GM12878 (cell line): ENCODE measurements around the gene TRIM41. TPM values are rescaled to one million over a fixed set of nuclear protein-coding genes. Genes with fewer than 3 reads are reported as not detected.

Experiments used
- BACH1 ChIP-seq: fragments of 450-650 bp; IDR thresholded peaks from 2 replicates; pipeline ENCODE4 v1.6.1; 2017; ENCODE audit warnings: mild to moderate bottlenecking, borderline replicate concordance
- BMI1 ChIP-seq: fragments of 450-650 bp; IDR thresholded peaks from 2 replicates; pipeline ENCODE4 v1.6.1; 2016; ENCODE audit warnings: mild to moderate bottlenecking, moderate library complexity, borderline replicate concordance
- CBFB ChIP-seq: IDR thresholded peaks from 2 replicates; pipeline ENCODE4 v1.6.1; 2016; ENCODE audit warnings: antibody characterized with exemption, low read depth
- MEF2B ChIP-seq: fragments of 450-650 bp; IDR thresholded peaks from 2 replicates; pipeline ENCODE4 v1.6.1; 2018; ENCODE audit warnings: mild to moderate bottlenecking, moderate library complexity; ENCODE audit not compliant: partially characterized antibody, poor library complexity, severe bottlenecking
- NFXL1 ChIP-seq: fragments of 450-650 bp; IDR thresholded peaks from 2 replicates; pipeline ENCODE4 v1.6.1; 2017; ENCODE audit warnings: antibody characterized with exemption, mild to moderate bottlenecking, borderline replicate concordance
- POLR2AphosphoS2 ChIP-seq: IDR thresholded peaks from 2 replicates; pipeline ENCODE4 v1.6.1; 2011; ENCODE audit warnings: low read depth, mild to moderate bottlenecking, low read length, improper control_type of control experiment, moderate library complexity
- RAD21 ChIP-seq: IDR thresholded peaks from 2 replicates; pipeline ENCODE4 v1.6.1; 2011; ENCODE audit warnings: mild to moderate bottlenecking, low read depth, low read length, moderate library complexity; ENCODE audit not compliant: insufficient read depth
- RB1 ChIP-seq: fragments of 450-650 bp; formaldehyde crosslinking; IDR thresholded peaks from 2 replicates; pipeline ENCODE4 v1.6.1; 2017; ENCODE audit warnings: mild to moderate bottlenecking, borderline replicate concordance
- STAT1 ChIP-seq: fragments of 450-650 bp; conservative IDR thresholded peaks from 2 replicates; pipeline ENCODE4 v1.6.1; 2014; ENCODE audit warnings: antibody characterized with exemption, mild to moderate bottlenecking
- TBL1XR1 ChIP-seq: IDR thresholded peaks from 2 replicates; pipeline ENCODE4 v1.6.1; 2012; ENCODE audit warnings: low read depth, low read length, improper control_type of control experiment
- ZNF687 ChIP-seq: fragments of 450-650 bp; IDR thresholded peaks from 2 replicates; pipeline ENCODE4 v1.6.1; 2017; ENCODE audit warnings: mild to moderate bottlenecking, moderate library complexity
- polyA plus RNA-seq, 11 experiments: library from polyadenylated mRNA; depleted of rRNA in 4 of 11; unstranded in 6 of 11; stranded (reverse) in 5 of 11; fragments of >200 nt; fragmentation: Nextera tagmentation in 4 of 11; fragmentation: Illumina TruSeq in 1 of 11; extraction: Ambion mirVana in 4 of 11; extraction: Trizol in 1 of 11; gene quantifications; 1 replicate in 1 of 11; 2 replicates in 10 of 11; pipeline versions ENCODE4 v1.2.1 to v1.2.3, GENCODE V29; 2011 to 2016; ENCODE audit warnings: inconsistent platforms in 2 of 11, missing spikeins in 2 of 11, low read depth in 1 of 11
- total RNA-seq, 4 experiments: library from RNA; depleted of rRNA in 3 of 4; stranded (reverse); fragments of >200 nt in 3 of 4; fragmentation: Illumina TruSeq in 1 of 4; extraction: Trizol in 1 of 4; gene quantifications; 2 replicates each; pipeline versions ENCODE4 v1.2.1 to v1.2.3, GENCODE V29; 2013 to 2021
- TF ChIP-seq, protein P1 (sequence below): fragments of 450-650 bp; IDR thresholded peaks from 2 replicates; pipeline ENCODE4 v1.6.1; 2017; ENCODE audit warnings: mild to moderate bottlenecking, moderate library complexity
- TF ChIP-seq, protein P2 (sequence below): fragments of 450-650 bp; formaldehyde crosslinking; IDR thresholded peaks from 2 replicates; pipeline ENCODE4 v1.4.0; 2020; ENCODE audit warnings: mild to moderate bottlenecking, moderate library complexity

Gene TRIM41
- total and polyA plus RNA-seq, 10 of the 15 experiments (the other 5 are each of a cell fraction or from before 2014, with no cell fraction given) = 1.0 to 28.9 (median 10.6) TPM

DNA sequence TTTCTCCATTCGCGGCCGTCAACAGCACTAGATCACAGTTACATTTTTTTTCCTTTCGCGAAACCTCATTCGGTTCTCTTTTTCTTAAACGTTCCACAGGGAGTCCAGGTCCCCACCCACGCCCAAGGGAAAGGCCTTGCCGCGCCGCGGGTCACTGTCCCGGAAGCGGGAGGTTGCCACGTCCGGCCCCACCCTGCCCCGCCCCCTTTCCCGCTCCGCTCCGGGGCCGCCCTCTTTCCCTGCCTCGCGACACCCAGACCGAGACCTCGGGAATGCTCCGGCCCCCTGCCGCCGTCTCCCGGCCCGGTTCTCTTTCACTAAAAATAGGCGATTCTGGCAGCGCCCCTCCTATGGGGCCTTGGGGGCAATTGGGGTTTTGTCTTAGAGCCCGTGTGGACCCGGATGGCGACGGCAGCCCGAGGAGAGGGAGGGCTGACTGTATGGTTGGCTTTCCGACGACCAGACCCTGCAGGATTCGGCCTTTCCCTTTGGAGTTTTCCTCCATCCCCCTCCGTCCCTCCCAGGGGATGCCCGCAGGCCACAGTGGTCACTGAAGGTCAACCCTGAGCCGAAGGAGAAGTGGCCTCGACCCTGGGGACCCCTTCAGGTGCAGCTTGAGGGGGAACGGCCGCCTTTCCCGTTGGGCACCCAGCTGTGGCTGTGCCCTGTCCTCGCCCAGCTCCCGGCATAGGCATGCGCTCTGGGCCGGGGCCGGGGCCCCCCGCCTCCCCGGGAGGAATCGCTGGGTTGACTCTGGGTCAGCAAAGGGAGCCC lies 23.4 kb downstream of the TRIM41 start (continued):
- TF ChIP-seq CBFB (no peak), RB1 (peak; percentile 36; the same call in 1 of the 2 replicates), POLR2AphosphoS2 (peak; percentile 49; the same call in 1 of the 2 replicates), ZNF687 (peak; percentile 65), BACH1 (0 out of 2 replicates have a peak, but pooled peaks have one; percentile 24), RAD21 (no peak), BMI1 (no peak), TBL1XR1 (no peak), MEF2B (peak; percentile 29), NFXL1 (no peak), STAT1 (no peak)
- TF ChIP-seq, protein P1, sequence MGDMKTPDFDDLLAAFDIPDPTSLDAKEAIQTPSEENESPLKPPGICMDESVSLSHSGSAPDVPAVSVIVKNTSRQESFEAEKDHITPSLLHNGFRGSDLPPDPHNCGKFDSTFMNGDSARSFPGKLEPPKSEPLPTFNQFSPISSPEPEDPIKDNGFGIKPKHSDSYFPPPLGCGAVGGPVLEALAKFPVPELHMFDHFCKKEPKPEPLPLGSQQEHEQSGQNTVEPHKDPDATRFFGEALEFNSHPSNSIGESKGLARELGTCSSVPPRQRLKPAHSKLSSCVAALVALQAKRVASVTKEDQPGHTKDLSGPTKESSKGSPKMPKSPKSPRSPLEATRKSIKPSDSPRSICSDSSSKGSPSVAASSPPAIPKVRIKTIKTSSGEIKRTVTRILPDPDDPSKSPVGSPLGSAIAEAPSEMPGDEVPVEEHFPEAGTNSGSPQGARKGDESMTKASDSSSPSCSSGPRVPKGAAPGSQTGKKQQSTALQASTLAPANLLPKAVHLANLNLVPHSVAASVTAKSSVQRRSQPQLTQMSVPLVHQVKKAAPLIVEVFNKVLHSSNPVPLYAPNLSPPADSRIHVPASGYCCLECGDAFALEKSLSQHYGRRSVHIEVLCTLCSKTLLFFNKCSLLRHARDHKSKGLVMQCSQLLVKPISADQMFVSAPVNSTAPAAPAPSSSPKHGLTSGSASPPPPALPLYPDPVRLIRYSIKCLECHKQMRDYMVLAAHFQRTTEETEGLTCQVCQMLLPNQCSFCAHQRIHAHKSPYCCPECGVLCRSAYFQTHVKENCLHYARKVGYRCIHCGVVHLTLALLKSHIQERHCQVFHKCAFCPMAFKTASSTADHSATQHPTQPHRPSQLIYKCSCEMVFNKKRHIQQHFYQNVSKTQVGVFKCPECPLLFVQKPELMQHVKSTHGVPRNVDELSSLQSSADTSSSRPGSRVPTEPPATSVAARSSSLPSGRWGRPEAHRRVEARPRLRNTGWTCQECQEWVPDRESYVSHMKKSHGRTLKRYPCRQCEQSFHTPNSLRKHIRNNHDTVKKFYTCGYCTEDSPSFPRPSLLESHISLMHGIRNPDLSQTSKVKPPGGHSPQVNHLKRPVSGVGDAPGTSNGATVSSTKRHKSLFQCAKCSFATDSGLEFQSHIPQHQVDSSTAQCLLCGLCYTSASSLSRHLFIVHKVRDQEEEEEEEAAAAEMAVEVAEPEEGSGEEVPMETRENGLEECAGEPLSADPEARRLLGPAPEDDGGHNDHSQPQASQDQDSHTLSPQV = no peak
- TF ChIP-seq, protein P2, sequence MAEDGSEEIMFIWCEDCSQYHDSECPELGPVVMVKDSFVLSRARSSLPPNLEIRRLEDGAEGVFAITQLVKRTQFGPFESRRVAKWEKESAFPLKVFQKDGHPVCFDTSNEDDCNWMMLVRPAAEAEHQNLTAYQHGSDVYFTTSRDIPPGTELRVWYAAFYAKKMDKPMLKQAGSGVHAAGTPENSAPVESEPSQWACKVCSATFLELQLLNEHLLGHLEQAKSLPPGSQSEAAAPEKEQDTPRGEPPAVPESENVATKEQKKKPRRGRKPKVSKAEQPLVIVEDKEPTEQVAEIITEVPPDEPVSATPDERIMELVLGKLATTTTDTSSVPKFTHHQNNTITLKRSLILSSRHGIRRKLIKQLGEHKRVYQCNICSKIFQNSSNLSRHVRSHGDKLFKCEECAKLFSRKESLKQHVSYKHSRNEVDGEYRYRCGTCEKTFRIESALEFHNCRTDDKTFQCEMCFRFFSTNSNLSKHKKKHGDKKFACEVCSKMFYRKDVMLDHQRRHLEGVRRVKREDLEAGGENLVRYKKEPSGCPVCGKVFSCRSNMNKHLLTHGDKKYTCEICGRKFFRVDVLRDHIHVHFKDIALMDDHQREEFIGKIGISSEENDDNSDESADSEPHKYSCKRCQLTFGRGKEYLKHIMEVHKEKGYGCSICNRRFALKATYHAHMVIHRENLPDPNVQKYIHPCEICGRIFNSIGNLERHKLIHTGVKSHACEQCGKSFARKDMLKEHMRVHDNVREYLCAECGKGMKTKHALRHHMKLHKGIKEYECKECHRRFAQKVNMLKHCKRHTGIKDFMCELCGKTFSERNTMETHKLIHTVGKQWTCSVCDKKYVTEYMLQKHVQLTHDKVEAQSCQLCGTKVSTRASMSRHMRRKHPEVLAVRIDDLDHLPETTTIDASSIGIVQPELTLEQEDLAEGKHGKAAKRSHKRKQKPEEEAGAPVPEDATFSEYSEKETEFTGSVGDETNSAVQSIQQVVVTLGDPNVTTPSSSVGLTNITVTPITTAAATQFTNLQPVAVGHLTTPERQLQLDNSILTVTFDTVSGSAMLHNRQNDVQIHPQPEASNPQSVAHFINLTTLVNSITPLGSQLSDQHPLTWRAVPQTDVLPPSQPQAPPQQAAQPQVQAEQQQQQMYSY = no peak
